Raji (cell line): ENCODE data around the gene AGO4.

Experiments used
- POLR2A ChIP-seq: IDR thresholded peaks from 2 replicates; pipeline ENCODE4 v1.6.1; 2011; ENCODE audit warnings: low read depth, low read length, control low read depth; ENCODE audit not compliant: insufficient read depth

The AGO4 gene

GRCh38 chr1:35851132-35851869, 43.5 kb downstream of the AGO4 start:
- no peak for TF ChIP-seq POLR2A

GRCh38 chr1:35852241-35852640, 44.4 kb downstream of the AGO4 start:
- TF ChIP-seq POLR2A, result no peak

GRCh38 chr1:35854989-35855700, 47.3 kb downstream of the AGO4 start:
- TF ChIP-seq POLR2A, result no peak

- TF ChIP-seq POLR2A, result no peak
Observed at GRCh38 chr1:35856964-35857363, 49.1 kb downstream of the AGO4 start.

GRCh38 chr1:35857830-35858229, 50.0 kb downstream of the AGO4 start:
- no peak for TF ChIP-seq POLR2A

GRCh38 chr1:35860696-35861095, 52.9 kb downstream of the AGO4 start:
- TF ChIP-seq POLR2A, result no peak

- TF ChIP-seq POLR2A, result no peak
Observed at GRCh38 chr1:35863136-35863535, 55.3 kb downstream of the AGO4 start.

GRCh38 chr1:35863881-35864625, 56.2 kb downstream of the AGO4 start:
- no peak for TF ChIP-seq POLR2A

GRCh38 chr1:35864813-35865212, 57.0 kb downstream of the AGO4 start:
- TF ChIP-seq POLR2A, result no peak

- no peak for TF ChIP-seq POLR2A
Observed at GRCh38 chr1:35866991-35867390, 59.2 kb downstream of the AGO4 start.

GRCh38 chr1:35870651-35871309, 63.0 kb downstream of the AGO4 start:
- TF ChIP-seq POLR2A, result no peak

- no peak for TF ChIP-seq POLR2A
Observed at GRCh38 chr1:35873243-35873750, 65.5 kb downstream of the AGO4 start.

- no peak for TF ChIP-seq POLR2A
Observed at GRCh38 chr1:35876988-35877387, 69.2 kb downstream of the AGO4 start.

GRCh38 chr1:35881850-35882273, 74.0 kb downstream of the AGO4 start:
- no peak for TF ChIP-seq POLR2A

GRCh38 chr1:35882586-35882944, 74.7 kb downstream of the AGO4 start:
- TF ChIP-seq POLR2A, result no peak
